Testis (tissue), 3 donors: ENCODE data around the gene DLX2. TPM values are rescaled to one million over a fixed set of nuclear protein-coding genes. Genes with fewer than 3 reads are reported as not detected.
"Not testable (repeated sequence)": the region's sequence is repeated elsewhere in the genome, so short reads cannot be mapped to it uniquely, and the experiment has no call there.

Source experiments
- DNase-seq: peaks from one replicate; pipeline ENCODE4 v3.0.0-alpha.2; 2019
- H3K27ac ChIP-seq, 2 donors: fragments of 200-600 bp; sonication (generic); one replicate each; pipeline ENCODE4 v1.5.1; 2019
- H3K27me3 ChIP-seq: fragments of 200-600 bp; sonication (generic); one replicate; pipeline ENCODE4 v1.5.1; 2019
- H3K36me3 ChIP-seq: fragments of 200-600 bp; sonication (generic); one replicate; pipeline ENCODE4 v1.5.1; 2017; ENCODE audit warnings: low read depth; ENCODE audit errors: missing control alignments
- H3K4me1 ChIP-seq: fragments of 200-600 bp; sonication (generic); one replicate; pipeline ENCODE4 v1.5.1; 2019
- H3K4me3 ChIP-seq, 2 donors: fragments of 200-600 bp; sonication (generic); one replicate each; pipeline ENCODE4 v1.5.1; 2017 to 2019
- H3K9me3 ChIP-seq: fragments of 200-600 bp; sonication (generic); one replicate; pipeline ENCODE4 v1.5.1; 2017
- CTCF ChIP-seq, 3 experiments: fragments of 450-650 bp in 2 of 3; fragments of 200-600 bp in 1 of 3; sonication (generic) in 1 of 3; IDR thresholded peaks; one replicate each; pipeline ENCODE4 v1.5.1; 2016 to 2019; ENCODE audit warnings: antibody characterized with exemption in 3 of 3, mild to moderate bottlenecking in 2 of 3, moderate library complexity in 1 of 3
- POLR2A ChIP-seq: fragments of 450-650 bp; IDR thresholded peaks from one replicate; pipeline ENCODE4 v1.6.1; 2017; ENCODE audit warnings: antibody characterized with exemption, mild to moderate bottlenecking, moderate library complexity
- WGBS, 2 donors: methylation state at CpG; one replicate each; pipeline ENCODE4 v1.1.5; 2018; 5-methylcytosine and 5-hydroxymethylcytosine counted together
- intact Hi-C: fragments of 100-400 bp; cut with DNase I; formaldehyde crosslinking; loops from one replicate; pipeline ENCODE4 v1.15.1; 2023; ENCODE audit warnings: low total_unique reads
- polyA plus RNA-seq: library from polyadenylated mRNA; stranded (reverse); fragments of 350-450 nt; fragmentation: Illumina TruSeq; extraction: RNeasy Lipid Tissue Mini Kit (QIAGEN cat#74804); gene quantifications from one replicate; pipeline ENCODE4 v1.2.3, GENCODE V29; 2014; ENCODE audit warnings: low read depth, low replicate concordance; ENCODE audit not compliant: insufficient read depth
- total RNA-seq, 2 donors: library from RNA; depleted of rRNA; stranded (reverse); fragments of >200 nt; gene quantifications; one replicate each; pipeline ENCODE4 v1.2.3, GENCODE V29; 2016

Gene DLX2
- total and polyA plus RNA-seq, 3 donors from 2014 or later, result 0.29 to 1.1 (median 0.99) TPM

- intact Hi-C loops, result no loop called here
- no peak overlapping the region for H3K4me3 ChIP-seq
- TF ChIP-seq POLR2A, result no peak
- TF ChIP-seq CTCF (IDR thresholded peaks at IDR 0.05), result no peak
- H3K9me3 ChIP-seq, result no peaks in the 10 kb centered on the region
- no peaks in the 10 kb centered on the region for H3K27me3 ChIP-seq
- no peak overlapping the region for H3K27ac ChIP-seq
- no peaks in the 10 kb centered on the region for H3K4me1 ChIP-seq
- no peaks in the 10 kb centered on the region for H3K36me3 ChIP-seq
- DNase-seq, result no peak
Observed at GRCh38 chr2:172128484-172128883, 25.8 kb upstream of the DLX2 start.

GRCh38 chr2:172120118-172120517 lies 17.4 kb upstream of the DLX2 start:
- Histone ChIP-seq H3K27ac (no peak overlapping the region), H3K27me3 (no peaks in the 10 kb centered on the region), H3K4me3 (no peak overlapping the region), H3K4me1 (peaks cover 6% of the 10 kb centered on the region), H3K9me3 (no peaks in the 10 kb centered on the region), H3K36me3 (no peaks in the 10 kb centered on the region)
- no peak for TF ChIP-seq POLR2A
- no peak for TF ChIP-seq CTCF (IDR thresholded peaks at IDR 0.05)
- no peak for DNase-seq
- WGBS, 2 donors, result 47% methylated on average over 2 of the region's 2 CpGs
- intact Hi-C loops, result no loop called here

- TF ChIP-seq POLR2A (no peak), CTCF (IDR thresholded peaks at IDR 0.05) (no peak)
- intact Hi-C loops, result loop anchor here (10.0 kb wide), 1 partner anchor 544 kb away; no protein-coding TSS in a partner anchor
- Histone ChIP-seq H3K9me3 (no peaks in the 10 kb centered on the region), H3K36me3 (no peaks in the 10 kb centered on the region), H3K4me1 (peaks cover 6% of the 10 kb centered on the region), H3K4me3 (no peak overlapping the region), H3K27me3 (no peaks in the 10 kb centered on the region), H3K27ac (no peak overlapping the region)
- DNase-seq, result no peak
Observed at GRCh38 chr2:172119089-172119488, 16.4 kb upstream of the DLX2 start.

- intact Hi-C loops, result loop anchor here (10.0 kb wide), 1 partner anchor 541 kb away; no protein-coding TSS in a partner anchor
- no peaks in the 10 kb centered on the region for H3K9me3 ChIP-seq
- H3K27me3 ChIP-seq, result no peaks in the 10 kb centered on the region
- H3K4me3 ChIP-seq, result no peak overlapping the region
- no peak overlapping the region for H3K27ac ChIP-seq
- no peak for DNase-seq
- H3K4me1 ChIP-seq, result peaks cover 6% of the 10 kb centered on the region
- H3K36me3 ChIP-seq, result no peaks in the 10 kb centered on the region
- WGBS, 2 donors, result 68 to 92% methylated on average over 2 to 5 of the region's 5 CpGs
- TF ChIP-seq CTCF (IDR thresholded peaks at IDR 0.05), result no peak
- TF ChIP-seq POLR2A, result no peak
Observed at GRCh38 chr2:172116107-172116506, 13.4 kb upstream of the DLX2 start.

GRCh38 chr2:172114579-172114978 lies 11.9 kb upstream of the DLX2 start:
- DNase-seq, result no peak
- intact Hi-C loops, result loop anchor here (10.0 kb wide), 1 partner anchor 540 kb away; no protein-coding TSS in a partner anchor
- H3K36me3 ChIP-seq, result no peaks in the 10 kb centered on the region
- TF ChIP-seq POLR2A, result no peak
- no peak for TF ChIP-seq CTCF (IDR thresholded peaks at IDR 0.05)
- H3K4me1 ChIP-seq, result no peaks in the 10 kb centered on the region
- H3K4me3 ChIP-seq, result no peak overlapping the region
- no peak overlapping the region for H3K27ac ChIP-seq
- H3K9me3 ChIP-seq, result no peaks in the 10 kb centered on the region
- 78 to 86% methylated on average over 3 of the region's 3 CpGs for WGBS, 2 donors
- no peaks in the 10 kb centered on the region for H3K27me3 ChIP-seq

GRCh38 chr2:172114176-172114575 lies 11.5 kb upstream of the DLX2 start:
- WGBS, 2 donors, result 83 to 87% methylated on average over 6 of the region's 6 CpGs
- H3K27me3 ChIP-seq, DNase-seq, H3K36me3 ChIP-seq, H3K4me3 ChIP-seq, H3K9me3 ChIP-seq, H3K27ac ChIP-seq, H3K4me1 ChIP-seq: not testable (repeated sequence)
- intact Hi-C loops, result loop anchor here (10.0 kb wide), 1 partner anchor 539 kb away; no protein-coding TSS in a partner anchor
